Bronchial epithelial cell (primary cell): ENCODE measurements around the gene ATRIP. TPM values are rescaled to one million over a fixed set of nuclear protein-coding genes. Genes with fewer than 3 reads are reported as not detected.

Experiments
- DNase-seq: peaks from one replicate; pipeline ENCODE4 v3.0.0-alpha.2; 2010; ENCODE audit warnings: low read depth
- FAIRE-seq: peaks from 2 replicates; lab custom pipeline; 2011; peaks lifted over from hg19 to GRCh38; lab: Jason Lieb, UNC
- H3K27me3 ChIP-seq: 2 replicates; pipeline ENCODE4 v1.5.1; 2011; ENCODE audit warnings: low read length; ENCODE audit not compliant: control insufficient read depth, insufficient read depth
- H3K36me3 ChIP-seq: 2 replicates; pipeline ENCODE4 v1.5.1; 2011; ENCODE audit warnings: low read length; ENCODE audit not compliant: control insufficient read depth, insufficient read depth
- H3K4me3 ChIP-seq: 2 replicates; pipeline ENCODE4 v1.5.1; 2011; ENCODE audit warnings: mild to moderate bottlenecking, low read depth, low read length, control low read depth
- total RNA-seq: library from RNA; depleted of rRNA; stranded (reverse); fragments of >200 nt; gene quantifications from 2 replicates; pipeline ENCODE4 v1.2.1, GENCODE V29; 2014
- TF ChIP-seq, protein P1 (sequence below): IDR thresholded peaks from 2 replicates; pipeline ENCODE4 v1.5.1; 2011; ENCODE audit warnings: mild to moderate bottlenecking, moderate library complexity, low read length, control low read depth, inconsistent platforms; ENCODE audit not compliant: insufficient read depth, severe bottlenecking

Gene ATRIP
- total RNA-seq, 1 donor from 2014 or later, result 5.5 TPM

DNA sequence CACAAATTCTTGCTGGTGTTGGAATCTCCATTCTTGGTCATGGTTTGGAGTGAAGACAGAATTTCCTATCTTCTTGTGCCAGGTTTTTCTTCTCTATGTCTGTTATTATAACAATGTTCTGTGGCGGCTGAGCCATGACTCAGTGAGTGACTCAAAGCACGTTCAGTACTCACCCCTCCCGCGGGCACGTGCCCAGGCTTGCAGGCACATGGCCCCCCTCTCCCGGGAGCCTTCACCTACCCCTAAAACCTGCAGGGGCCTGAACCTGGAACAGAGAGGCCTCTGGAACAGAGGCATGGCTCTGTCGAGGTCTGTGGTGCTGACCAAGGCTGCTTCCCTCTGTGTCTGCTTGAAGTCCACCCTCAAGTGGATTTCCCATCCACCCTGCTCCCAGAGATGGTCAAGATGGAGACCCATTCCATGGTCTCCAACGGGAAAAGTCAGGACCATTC is 44.2 kb upstream of the ATRIP start:
- H3K36me3 ChIP-seq, result peaks cover 26% of the 10 kb centered on the region
- TF ChIP-seq, protein P1, sequence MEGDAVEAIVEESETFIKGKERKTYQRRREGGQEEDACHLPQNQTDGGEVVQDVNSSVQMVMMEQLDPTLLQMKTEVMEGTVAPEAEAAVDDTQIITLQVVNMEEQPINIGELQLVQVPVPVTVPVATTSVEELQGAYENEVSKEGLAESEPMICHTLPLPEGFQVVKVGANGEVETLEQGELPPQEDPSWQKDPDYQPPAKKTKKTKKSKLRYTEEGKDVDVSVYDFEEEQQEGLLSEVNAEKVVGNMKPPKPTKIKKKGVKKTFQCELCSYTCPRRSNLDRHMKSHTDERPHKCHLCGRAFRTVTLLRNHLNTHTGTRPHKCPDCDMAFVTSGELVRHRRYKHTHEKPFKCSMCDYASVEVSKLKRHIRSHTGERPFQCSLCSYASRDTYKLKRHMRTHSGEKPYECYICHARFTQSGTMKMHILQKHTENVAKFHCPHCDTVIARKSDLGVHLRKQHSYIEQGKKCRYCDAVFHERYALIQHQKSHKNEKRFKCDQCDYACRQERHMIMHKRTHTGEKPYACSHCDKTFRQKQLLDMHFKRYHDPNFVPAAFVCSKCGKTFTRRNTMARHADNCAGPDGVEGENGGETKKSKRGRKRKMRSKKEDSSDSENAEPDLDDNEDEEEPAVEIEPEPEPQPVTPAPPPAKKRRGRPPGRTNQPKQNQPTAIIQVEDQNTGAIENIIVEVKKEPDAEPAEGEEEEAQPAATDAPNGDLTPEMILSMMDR, result no peak
- DNase-seq, result peak; percentile 90
- H3K27me3 ChIP-seq, result no peaks in the 10 kb centered on the region
- FAIRE-seq, result peak; percentile 88
- H3K4me3 ChIP-seq, result no peak overlapping the region

GRCh38 chr3:48402907-48403306 is 43.6 kb upstream of the ATRIP start:
- FAIRE-seq (no peak), DNase-seq (no peak)
- TF ChIP-seq, protein P1, result no peak
- H3K27me3 ChIP-seq, result no peaks in the 10 kb centered on the region
- peaks cover 30% of the 10 kb centered on the region for H3K36me3 ChIP-seq
- no peak overlapping the region for H3K4me3 ChIP-seq

DNA sequence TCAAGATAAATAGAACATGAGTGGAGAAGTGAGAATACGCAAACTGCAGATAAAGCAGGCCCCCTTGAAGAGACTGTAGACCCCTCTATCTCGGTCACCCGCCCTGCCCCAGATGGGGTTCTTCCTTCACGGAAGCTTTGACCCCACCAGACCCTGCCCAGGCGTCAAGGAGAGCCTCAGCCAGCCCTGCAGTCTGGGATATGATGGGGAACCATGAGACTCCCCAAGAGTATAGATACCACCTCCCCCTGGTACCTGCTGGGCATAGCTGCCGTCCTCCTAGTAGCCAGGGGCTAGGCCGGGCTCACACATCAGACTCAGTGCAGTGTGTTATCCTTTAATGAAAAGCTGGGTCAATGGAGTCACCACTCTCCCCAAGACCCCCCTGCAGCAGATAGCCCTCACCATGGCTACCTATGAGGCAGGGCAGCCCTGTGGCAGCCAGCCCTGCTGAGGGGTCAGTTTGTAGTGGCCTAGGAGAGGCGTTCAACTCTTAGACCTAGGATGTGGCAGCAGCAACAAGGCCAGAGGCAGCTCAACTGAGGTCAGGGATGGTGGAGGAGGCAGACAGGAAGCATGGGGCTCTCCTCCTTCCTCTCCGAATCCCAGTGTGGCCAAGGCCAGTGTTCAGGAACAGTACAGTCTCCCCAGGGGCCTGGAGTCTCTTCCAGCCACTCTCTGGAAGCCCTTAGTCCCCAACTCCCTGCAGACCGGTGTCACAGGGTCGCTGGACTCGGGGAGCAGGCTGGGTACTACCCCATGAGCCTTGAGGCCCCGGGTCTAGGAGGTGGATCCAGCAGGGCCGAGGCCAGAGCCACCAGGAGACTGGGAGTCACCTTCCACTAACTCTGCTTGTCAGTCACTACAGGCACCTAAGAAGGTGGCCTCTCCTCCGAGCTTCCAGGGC is 42.8 kb upstream of the ATRIP start:
- no peak overlapping the region for H3K4me3 ChIP-seq
- FAIRE-seq (no peak), DNase-seq (no peak)
- TF ChIP-seq, protein P1, result no peak
- H3K36me3 ChIP-seq, result peaks cover 37% of the 10 kb centered on the region
- no peaks in the 10 kb centered on the region for H3K27me3 ChIP-seq

- FAIRE-seq (no peak), DNase-seq (no peak)
- TF ChIP-seq, protein P1, result no peak
- H3K27me3 ChIP-seq, result no peaks in the 10 kb centered on the region
- peaks cover 46% of the 10 kb centered on the region for H3K36me3 ChIP-seq
- H3K4me3 ChIP-seq, result no peak overlapping the region
Measured at GRCh38 chr3:48404440-48405342, 41.8 kb upstream of the ATRIP start.

GRCh38 chr3:48405343-48405881 is 41.1 kb upstream of the ATRIP start:
- TF ChIP-seq, protein P1, result no peak
- Histone ChIP-seq H3K36me3 (peaks cover 53% of the 10 kb centered on the region), H3K27me3 (no peaks in the 10 kb centered on the region), H3K4me3 (no peak overlapping the region)
- FAIRE-seq (no peak), DNase-seq (no peak)
